Astrocyte (in vitro differentiated cells and primary cell): ENCODE measurements around the gene ERICH6.

Experiments used
- EZH2 ChIP-seq: IDR thresholded peaks from 2 replicates; pipeline ENCODE4 v1.6.1; 2012; ENCODE audit warnings: mild to moderate bottlenecking, low read length, inconsistent platforms; ENCODE audit not compliant: insufficient read depth
- TF ChIP-seq, protein P1 (sequence below): IDR thresholded peaks from 2 replicates; pipeline ENCODE4 v1.5.1; 2011; ENCODE audit warnings: low read depth, mild to moderate bottlenecking, inconsistent platforms, low read length, moderate library complexity; ENCODE audit not compliant: insufficient read depth

GRCh38 chr3:150723946-150724345, 20.2 kb upstream of the ERICH6 start:
- TF ChIP-seq, protein P1, sequence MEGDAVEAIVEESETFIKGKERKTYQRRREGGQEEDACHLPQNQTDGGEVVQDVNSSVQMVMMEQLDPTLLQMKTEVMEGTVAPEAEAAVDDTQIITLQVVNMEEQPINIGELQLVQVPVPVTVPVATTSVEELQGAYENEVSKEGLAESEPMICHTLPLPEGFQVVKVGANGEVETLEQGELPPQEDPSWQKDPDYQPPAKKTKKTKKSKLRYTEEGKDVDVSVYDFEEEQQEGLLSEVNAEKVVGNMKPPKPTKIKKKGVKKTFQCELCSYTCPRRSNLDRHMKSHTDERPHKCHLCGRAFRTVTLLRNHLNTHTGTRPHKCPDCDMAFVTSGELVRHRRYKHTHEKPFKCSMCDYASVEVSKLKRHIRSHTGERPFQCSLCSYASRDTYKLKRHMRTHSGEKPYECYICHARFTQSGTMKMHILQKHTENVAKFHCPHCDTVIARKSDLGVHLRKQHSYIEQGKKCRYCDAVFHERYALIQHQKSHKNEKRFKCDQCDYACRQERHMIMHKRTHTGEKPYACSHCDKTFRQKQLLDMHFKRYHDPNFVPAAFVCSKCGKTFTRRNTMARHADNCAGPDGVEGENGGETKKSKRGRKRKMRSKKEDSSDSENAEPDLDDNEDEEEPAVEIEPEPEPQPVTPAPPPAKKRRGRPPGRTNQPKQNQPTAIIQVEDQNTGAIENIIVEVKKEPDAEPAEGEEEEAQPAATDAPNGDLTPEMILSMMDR, result no peak
- TF ChIP-seq EZH2, result no peak
